ENCODE results near the gene PLPPR5. TPM values are rescaled to one million over a fixed set of nuclear protein-coding genes. Genes with fewer than 3 reads are reported as not detected.

The PLPPR5 gene
- total RNA-seq, 4 donors from 2014 or later = not detected

DNA sequence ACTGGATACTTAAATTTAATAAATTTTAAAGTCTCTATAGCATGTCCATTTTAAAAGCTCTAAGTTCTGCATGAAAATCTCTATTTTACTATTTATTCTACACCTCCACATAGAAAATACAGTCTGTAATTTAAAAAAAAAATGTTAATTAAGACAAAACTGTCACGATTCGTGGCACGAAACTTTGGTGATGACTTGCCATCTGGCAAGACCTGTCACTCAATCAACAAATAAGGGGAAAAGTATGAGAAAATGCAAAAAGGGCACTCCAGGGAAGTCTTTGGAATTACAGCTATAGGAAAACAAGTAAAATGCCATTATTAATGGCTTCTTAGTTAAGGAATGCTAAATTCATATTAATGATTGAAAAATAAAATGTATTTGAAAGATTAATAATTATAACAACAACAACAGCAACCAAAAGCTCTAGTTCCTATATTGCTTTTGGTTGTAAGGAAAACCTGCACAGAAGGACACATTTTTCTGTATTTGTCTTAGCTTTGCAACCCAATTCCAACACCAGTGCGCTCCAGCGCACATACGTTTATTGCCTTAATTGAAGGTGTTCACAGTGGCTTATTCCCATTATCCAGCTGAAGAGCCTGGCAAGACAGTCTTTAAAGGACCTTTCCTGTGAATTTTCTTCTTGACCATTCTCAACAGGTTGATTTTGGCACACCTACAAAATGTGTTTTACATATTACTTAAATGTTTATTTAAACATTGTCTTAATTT, 107.8 kb downstream of the PLPPR5 start:
- no peak for ATAC-seq
- Histone ChIP-seq H3K4me3 (no peak overlapping the region), H3K36me3 (no peaks in the 10 kb centered on the region), H3K27me3 (no peaks in the 10 kb centered on the region), H3K27ac (no peak overlapping the region), H3K4me1 (no peaks in the 10 kb centered on the region), H3K9me3 (no peaks in the 10 kb centered on the region)
- intact Hi-C loops (cut with DNase I; ENCODE audit: low total_unique reads) = no loop called here
- no peak for TF ChIP-seq POLR2A (IDR thresholded peaks at IDR 0.05)
- TF ChIP-seq, protein P1, sequence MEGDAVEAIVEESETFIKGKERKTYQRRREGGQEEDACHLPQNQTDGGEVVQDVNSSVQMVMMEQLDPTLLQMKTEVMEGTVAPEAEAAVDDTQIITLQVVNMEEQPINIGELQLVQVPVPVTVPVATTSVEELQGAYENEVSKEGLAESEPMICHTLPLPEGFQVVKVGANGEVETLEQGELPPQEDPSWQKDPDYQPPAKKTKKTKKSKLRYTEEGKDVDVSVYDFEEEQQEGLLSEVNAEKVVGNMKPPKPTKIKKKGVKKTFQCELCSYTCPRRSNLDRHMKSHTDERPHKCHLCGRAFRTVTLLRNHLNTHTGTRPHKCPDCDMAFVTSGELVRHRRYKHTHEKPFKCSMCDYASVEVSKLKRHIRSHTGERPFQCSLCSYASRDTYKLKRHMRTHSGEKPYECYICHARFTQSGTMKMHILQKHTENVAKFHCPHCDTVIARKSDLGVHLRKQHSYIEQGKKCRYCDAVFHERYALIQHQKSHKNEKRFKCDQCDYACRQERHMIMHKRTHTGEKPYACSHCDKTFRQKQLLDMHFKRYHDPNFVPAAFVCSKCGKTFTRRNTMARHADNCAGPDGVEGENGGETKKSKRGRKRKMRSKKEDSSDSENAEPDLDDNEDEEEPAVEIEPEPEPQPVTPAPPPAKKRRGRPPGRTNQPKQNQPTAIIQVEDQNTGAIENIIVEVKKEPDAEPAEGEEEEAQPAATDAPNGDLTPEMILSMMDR (IDR thresholded peaks at IDR 0.05 in 4 of 5, conservative IDR thresholded peaks at IDR 0.05 in 1 of 5) = no peak
- no peak for DNase-seq
- in situ Hi-C loops (cut with MboI; ENCODE audit: low sequenced_read_pairs in 4 of 4) = no loop called here

DNA sequence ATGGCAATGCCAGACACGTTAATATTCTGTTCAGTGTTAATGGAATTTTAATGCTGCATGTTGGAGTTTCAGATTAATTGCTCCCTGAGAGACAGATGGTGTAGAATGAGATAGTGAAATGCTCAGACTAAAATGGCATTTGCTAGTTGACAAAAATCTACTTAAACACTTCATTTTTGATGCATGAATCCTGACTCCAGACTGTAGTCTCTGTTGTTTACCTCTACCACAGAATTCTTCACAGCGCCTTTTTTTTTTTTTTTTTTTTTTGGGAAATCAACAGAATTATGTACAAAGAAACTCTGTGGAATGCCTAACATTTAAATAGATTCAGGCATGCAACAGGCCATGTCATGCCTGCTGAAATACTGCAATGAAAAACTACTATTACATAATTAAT, 111.3 kb downstream of the PLPPR5 start:
- no peaks in the 10 kb centered on the region for H3K36me3 ChIP-seq
- no peak overlapping the region for H3K4me3 ChIP-seq
- in situ Hi-C loops (cut with MboI; ENCODE audit: low sequenced_read_pairs in 4 of 4) (no loop called here), intact Hi-C loops (cut with DNase I; ENCODE audit: low total_unique reads) (no loop called here)
- no peaks in the 10 kb centered on the region for H3K27me3 ChIP-seq
- no peak overlapping the region for H3K27ac ChIP-seq
- no peaks in the 10 kb centered on the region for H3K4me1 ChIP-seq
- H3K9me3 ChIP-seq = no peaks in the 10 kb centered on the region
- no peak for ATAC-seq
- no peak for DNase-seq
- TF ChIP-seq POLR2A (IDR thresholded peaks at IDR 0.05) = no peak
- TF ChIP-seq, protein P1 (IDR thresholded peaks at IDR 0.05 in 4 of 5, conservative IDR thresholded peaks at IDR 0.05 in 1 of 5) = no peak

DNA sequence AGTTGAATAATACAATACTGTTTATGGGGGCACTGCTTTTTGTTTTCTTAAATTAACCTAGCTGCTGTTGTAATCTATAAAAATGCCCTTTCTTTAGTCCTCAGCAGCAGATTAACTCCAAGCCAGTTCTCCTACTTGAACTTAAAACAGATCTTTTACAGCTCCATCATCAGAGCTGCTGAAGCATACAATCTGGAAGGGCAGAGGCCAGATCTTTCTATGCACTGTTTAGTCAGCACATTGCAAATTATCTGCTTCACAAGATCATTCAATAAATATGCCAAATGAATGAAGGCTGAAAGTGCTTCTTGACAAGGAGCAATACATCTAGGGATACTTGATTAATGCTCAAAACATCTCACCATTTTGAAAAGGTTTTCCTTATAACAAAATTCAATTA, 115.8 kb downstream of the PLPPR5 start:
- DNase-seq = no peak
- in situ Hi-C loops (cut with MboI; ENCODE audit: low sequenced_read_pairs in 4 of 4) (no loop called here), intact Hi-C loops (cut with DNase I; ENCODE audit: low total_unique reads) (no loop called here)
- Histone ChIP-seq H3K27ac (no peak overlapping the region), H3K4me1 (no peaks in the 10 kb centered on the region), H3K9me3 (no peaks in the 10 kb centered on the region), H3K27me3 (no peaks in the 10 kb centered on the region), H3K36me3 (no peaks in the 10 kb centered on the region), H3K4me3 (no peak overlapping the region)
- no peak for TF ChIP-seq POLR2A (IDR thresholded peaks at IDR 0.05)
- TF ChIP-seq, protein P1 (IDR thresholded peaks at IDR 0.05 in 4 of 5, conservative IDR thresholded peaks at IDR 0.05 in 1 of 5) = no peak
- no peak for ATAC-seq

DNA sequence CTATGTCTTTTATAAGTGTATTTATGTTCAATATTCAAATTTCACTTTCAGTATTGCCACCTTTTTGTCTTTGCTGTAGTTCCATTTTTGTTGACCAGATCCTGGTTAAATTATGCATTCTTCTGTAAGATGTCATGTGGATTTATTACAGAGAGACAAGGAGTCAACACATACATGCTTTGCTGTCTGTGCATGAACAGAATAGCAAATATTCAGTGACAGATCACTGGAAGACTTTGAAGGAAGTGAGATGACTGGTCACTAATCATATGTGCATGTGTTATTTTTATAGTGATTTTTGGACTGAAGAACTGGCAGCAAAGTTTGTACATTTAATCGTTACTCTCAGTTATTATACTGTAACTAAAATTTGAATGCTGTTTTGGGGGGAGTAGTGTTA, 117.2 kb downstream of the PLPPR5 start:
- Histone ChIP-seq H3K36me3 (no peaks in the 10 kb centered on the region), H3K27me3 (no peaks in the 10 kb centered on the region), H3K27ac (no peak overlapping the region), H3K4me3 (no peak overlapping the region), H3K9me3 (no peaks in the 10 kb centered on the region), H3K4me1 (no peaks in the 10 kb centered on the region)
- DNase-seq (no peak), ATAC-seq (no peak)
- in situ Hi-C loops (cut with MboI; ENCODE audit: low sequenced_read_pairs in 4 of 4) (no loop called here), intact Hi-C loops (cut with DNase I; ENCODE audit: low total_unique reads) (no loop called here)
- TF ChIP-seq POLR2A (IDR thresholded peaks at IDR 0.05) = no peak
- TF ChIP-seq, protein P1 (IDR thresholded peaks at IDR 0.05 in 4 of 5, conservative IDR thresholded peaks at IDR 0.05 in 1 of 5) = no peak

DNA sequence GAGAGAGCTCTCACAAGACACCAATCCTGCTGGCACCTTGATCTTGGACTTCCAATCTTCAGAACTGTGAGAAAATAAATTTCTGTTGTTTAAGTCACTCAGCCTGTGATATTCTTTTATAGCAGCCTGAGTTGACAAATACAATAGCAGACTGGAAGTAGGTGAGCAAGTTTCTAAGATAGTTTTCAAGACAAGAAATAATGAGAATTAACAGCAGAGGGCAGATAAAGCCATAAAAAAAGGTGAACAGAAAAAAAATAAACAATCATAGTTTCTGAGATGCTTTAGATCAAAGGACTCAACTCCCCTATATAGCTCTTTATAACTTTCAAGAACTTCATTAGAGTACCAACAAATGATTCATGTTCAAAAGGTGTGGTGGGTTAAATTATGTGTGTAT, 119.8 kb downstream of the PLPPR5 start:
- H3K4me3 ChIP-seq = no peak overlapping the region
- intact Hi-C loops (cut with DNase I; ENCODE audit: low total_unique reads) = no loop called here

More for the DNA sequence above, 119.8 kb downstream of the PLPPR5 start:
- no peaks in the 10 kb centered on the region for H3K9me3 ChIP-seq
- H3K27me3 ChIP-seq = no peaks in the 10 kb centered on the region
- ATAC-seq (no peak), DNase-seq (no peak)
- H3K4me1 ChIP-seq = no peaks in the 10 kb centered on the region
- no peaks in the 10 kb centered on the region for H3K36me3 ChIP-seq
- TF ChIP-seq POLR2A (IDR thresholded peaks at IDR 0.05) = no peak
- TF ChIP-seq, protein P1 (IDR thresholded peaks at IDR 0.05 in 4 of 5, conservative IDR thresholded peaks at IDR 0.05 in 1 of 5) = no peak
- in situ Hi-C loops (cut with MboI; ENCODE audit: low sequenced_read_pairs in 4 of 4) = no loop called here
- no peak overlapping the region for H3K27ac ChIP-seq
